ENCODE results near the gene ODF4. TPM values are rescaled to one million over a fixed set of nuclear protein-coding genes. Genes with fewer than 3 reads are reported as not detected.

The ODF4 gene
- total RNA-seq, 1 donor from 2014 or later: not detected

DNA sequence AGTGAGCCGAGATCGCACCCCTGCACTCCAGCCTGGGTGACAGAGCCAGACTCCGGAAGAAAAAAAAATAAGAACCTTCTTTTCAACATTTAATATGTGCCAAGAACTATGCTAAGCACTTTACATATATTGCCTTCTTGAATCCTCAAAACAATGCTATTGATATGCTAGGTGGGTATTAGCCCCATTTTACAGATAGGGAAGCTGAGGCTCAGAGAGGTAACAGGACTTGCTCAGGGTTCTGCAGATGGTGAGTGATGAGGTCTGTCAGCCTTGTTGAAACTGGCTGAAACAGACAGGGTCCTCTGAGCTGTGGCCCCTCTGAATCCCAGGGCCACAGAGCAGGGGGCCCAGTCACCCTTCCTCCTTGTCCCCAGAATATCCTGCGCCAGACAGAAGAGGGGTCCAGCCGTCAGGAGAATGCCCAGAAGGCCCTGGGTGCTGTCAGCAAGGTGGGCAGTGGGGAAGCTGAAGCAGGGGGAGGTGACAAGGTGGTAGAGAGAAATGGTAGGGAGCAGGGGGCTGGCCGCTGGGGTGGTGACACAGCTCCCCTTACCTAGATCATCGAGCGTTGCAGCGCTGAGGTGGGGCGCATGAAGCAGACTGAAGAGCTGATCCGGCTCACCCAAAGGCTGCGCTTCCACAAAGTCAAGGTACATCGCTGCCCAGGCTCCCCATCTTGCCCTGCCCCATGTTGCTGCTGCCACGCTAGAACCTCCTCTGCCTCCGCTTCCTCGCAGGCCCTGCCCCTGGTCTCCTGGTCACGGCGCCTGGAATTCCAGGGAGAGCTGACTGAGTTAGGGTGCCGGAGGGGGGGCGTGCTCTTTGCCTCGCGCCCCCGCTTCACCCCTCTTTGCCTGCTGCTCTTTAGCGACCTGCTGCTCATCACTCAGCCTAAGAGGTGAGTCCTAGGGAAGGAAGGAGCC lies 21.4 kb upstream of the ODF4 start:
- Mint-ChIP-seq H3K36me3 (ENCODE audit: low read depth, unreplicated experiment) (peaks cover 60% of the 10 kb centered on the region), H3K9me3 (ENCODE audit: unreplicated experiment) (no peaks in the 10 kb centered on the region), H3K27me3 (ENCODE audit: unreplicated experiment) (peaks cover 7% of the 10 kb centered on the region), H3K27ac (ENCODE audit: unreplicated experiment) (no peak overlapping the region), H3K4me1 (ENCODE audit: unreplicated experiment) (peaks cover 22% of the 10 kb centered on the region), H3K4me3 (ENCODE audit: unreplicated experiment) (no peak overlapping the region)
- no peak for DNase-seq (ENCODE audit: low spot score)
- no peak for TF ChIP-seq CTCF (IDR thresholded peaks at IDR 0.05; ENCODE audit: unreplicated experiment)

- H3K4me3 Mint-ChIP-seq (ENCODE audit: unreplicated experiment): peak overlapping the region; percentile 81
- no peak for DNase-seq (ENCODE audit: low spot score)
- no peak for TF ChIP-seq CTCF (IDR thresholded peaks at IDR 0.05; ENCODE audit: unreplicated experiment)
- no peak overlapping the region for H3K27ac Mint-ChIP-seq (ENCODE audit: unreplicated experiment)
- no peaks in the 10 kb centered on the region for H3K9me3 Mint-ChIP-seq (ENCODE audit: unreplicated experiment)
- peaks cover 51% of the 10 kb centered on the region for H3K36me3 Mint-ChIP-seq (ENCODE audit: low read depth, unreplicated experiment)
- peaks cover 7% of the 10 kb centered on the region for H3K27me3 Mint-ChIP-seq (ENCODE audit: unreplicated experiment)
- peaks cover 28% of the 10 kb centered on the region for H3K4me1 Mint-ChIP-seq (ENCODE audit: unreplicated experiment)
Observed at GRCh38 chr17:8320262-8320661, 19.4 kb upstream of the ODF4 start.

GRCh38 chr17:8320990-8321389 lies 18.6 kb upstream of the ODF4 start:
- TF ChIP-seq CTCF (IDR thresholded peaks at IDR 0.05; ENCODE audit: unreplicated experiment): no peak
- no peaks in the 10 kb centered on the region for H3K9me3 Mint-ChIP-seq (ENCODE audit: unreplicated experiment)
- H3K27ac Mint-ChIP-seq (ENCODE audit: unreplicated experiment): no peak overlapping the region
- peaks cover 27% of the 10 kb centered on the region for H3K4me1 Mint-ChIP-seq (ENCODE audit: unreplicated experiment)
- peaks cover 9% of the 10 kb centered on the region for H3K27me3 Mint-ChIP-seq (ENCODE audit: unreplicated experiment)
- no peak for DNase-seq (ENCODE audit: low spot score)
- peak overlapping the region; percentile 57 for H3K4me3 Mint-ChIP-seq (ENCODE audit: unreplicated experiment)
- peaks cover 44% of the 10 kb centered on the region for H3K36me3 Mint-ChIP-seq (ENCODE audit: low read depth, unreplicated experiment)

- no peak for TF ChIP-seq CTCF (IDR thresholded peaks at IDR 0.05; ENCODE audit: unreplicated experiment)
- H3K4me3 Mint-ChIP-seq (ENCODE audit: unreplicated experiment): peak overlapping the region; percentile 7
- peaks cover 35% of the 10 kb centered on the region for H3K36me3 Mint-ChIP-seq (ENCODE audit: low read depth, unreplicated experiment)
- H3K9me3 Mint-ChIP-seq (ENCODE audit: unreplicated experiment): no peaks in the 10 kb centered on the region
- no peak overlapping the region for H3K27ac Mint-ChIP-seq (ENCODE audit: unreplicated experiment)
- peaks cover 13% of the 10 kb centered on the region for H3K27me3 Mint-ChIP-seq (ENCODE audit: unreplicated experiment)
- H3K4me1 Mint-ChIP-seq (ENCODE audit: unreplicated experiment): peaks cover 32% of the 10 kb centered on the region
- DNase-seq (ENCODE audit: low spot score): no peak
Observed at GRCh38 chr17:8322061-8322460, 17.6 kb upstream of the ODF4 start.

DNA sequence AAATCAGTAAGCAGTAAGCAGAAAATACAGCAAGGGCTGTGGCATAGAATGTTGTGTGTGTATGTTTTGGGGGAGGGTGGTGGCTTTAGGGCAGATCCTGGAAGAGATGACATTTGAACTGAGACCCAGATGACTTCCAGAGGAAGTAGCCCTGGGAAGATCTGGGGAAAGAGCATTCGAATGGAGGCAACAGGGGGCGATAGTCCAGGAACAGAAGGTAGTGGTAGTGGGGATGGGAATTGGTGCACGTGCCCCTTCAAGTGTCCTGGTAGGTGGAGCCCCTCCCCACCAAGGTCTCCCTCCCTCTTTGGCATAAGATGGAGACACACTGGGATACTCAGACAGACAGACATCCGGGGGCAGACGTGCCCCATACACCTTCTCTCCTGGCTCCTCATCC lies 15.5 kb upstream of the ODF4 start:
- H3K27me3 Mint-ChIP-seq (ENCODE audit: unreplicated experiment): peaks cover 14% of the 10 kb centered on the region
- H3K36me3 Mint-ChIP-seq (ENCODE audit: low read depth, unreplicated experiment): peaks cover 36% of the 10 kb centered on the region
- H3K4me3 Mint-ChIP-seq (ENCODE audit: unreplicated experiment): no peak overlapping the region
- no peak for TF ChIP-seq CTCF (IDR thresholded peaks at IDR 0.05; ENCODE audit: unreplicated experiment)
- peak overlapping the region; percentile 20 for H3K27ac Mint-ChIP-seq (ENCODE audit: unreplicated experiment)
- no peaks in the 10 kb centered on the region for H3K9me3 Mint-ChIP-seq (ENCODE audit: unreplicated experiment)
- peaks cover 47% of the 10 kb centered on the region for H3K4me1 Mint-ChIP-seq (ENCODE audit: unreplicated experiment)
- DNase-seq (ENCODE audit: low spot score): no peak

All from endothelial cell (in vitro differentiated cells).